ENCODE results near the gene EYS.

The EYS gene

DNA sequence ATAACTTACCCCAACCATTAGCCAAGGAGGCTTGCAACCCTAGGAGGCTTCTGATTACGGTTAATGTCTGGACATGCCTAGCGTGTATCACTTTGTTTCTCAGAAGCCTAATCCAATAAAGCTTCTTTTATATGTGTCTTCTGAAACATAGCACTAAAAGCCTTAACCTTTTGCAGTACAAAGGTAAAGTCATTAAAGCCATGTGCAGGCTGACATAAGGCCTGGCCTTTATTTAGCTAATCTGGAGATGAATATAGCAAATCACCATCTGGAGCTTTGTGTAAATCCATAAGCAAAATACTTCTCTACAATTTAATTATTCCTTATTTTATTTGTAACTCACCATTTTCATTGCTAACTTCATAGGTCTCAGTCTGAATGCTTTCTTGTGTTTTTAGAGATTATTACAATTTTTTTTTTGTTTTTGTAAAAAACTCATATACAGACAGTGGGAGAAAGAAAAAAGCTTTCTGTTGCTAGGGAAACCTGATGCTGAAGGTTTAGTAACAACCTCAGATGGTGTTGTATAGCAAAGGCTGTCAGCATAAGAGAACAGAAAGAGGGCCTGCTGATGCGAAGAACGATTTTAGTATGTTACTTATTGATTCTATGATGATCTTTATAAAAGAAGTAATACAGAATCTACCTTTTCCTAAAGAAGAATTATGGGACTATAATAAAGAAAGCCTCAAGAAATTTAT is at the start of gene EYS:
Gene EYS, minus strand, starts transcription at position 101 of the 701 bp plus-strand sequence. CDS start 211,816 bp downstream, outside the sequence.
- DNase-seq = peak; percentile 14 to 69

DNA sequence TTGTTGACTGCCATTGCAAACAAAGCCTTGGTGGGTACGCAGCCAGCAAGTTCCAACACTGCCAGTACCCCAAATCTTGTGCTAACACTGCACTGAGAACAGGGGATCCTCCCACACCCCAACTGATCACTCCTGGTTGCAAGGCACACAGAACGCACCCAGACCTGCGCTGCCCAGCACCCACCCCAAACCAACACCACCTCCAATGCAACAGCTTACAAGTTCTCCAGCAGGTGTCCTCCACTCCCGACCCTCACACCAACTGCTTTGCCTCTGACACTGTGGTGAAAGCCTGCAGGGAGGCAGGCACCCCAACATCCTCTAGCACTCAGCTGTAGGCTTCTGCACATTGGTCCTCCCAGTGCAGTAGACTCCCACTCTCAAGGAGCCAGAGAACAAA is 39.3 kb upstream of the EYS start:
- no peak for DNase-seq

DNA sequence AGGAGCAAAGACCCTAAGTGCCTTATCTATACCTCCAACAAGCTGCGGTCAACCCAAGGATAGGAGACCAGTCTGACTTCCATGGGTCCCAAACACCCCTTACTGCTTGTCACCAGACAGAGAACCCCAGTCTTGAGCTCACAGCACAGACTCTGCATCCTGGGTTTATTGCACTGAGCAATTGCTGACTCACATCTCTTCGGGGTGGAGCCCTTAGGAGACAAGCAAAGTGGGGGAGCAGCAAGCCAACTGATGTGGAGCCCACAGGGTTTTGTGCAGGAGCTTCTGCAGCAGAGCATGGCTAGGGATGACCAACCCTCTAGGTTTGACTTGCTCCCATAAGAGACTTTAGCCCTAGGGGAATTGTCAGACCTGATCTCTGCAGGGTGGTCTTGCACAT is 38.6 kb upstream of the EYS start:
- no peak for DNase-seq

DNA sequence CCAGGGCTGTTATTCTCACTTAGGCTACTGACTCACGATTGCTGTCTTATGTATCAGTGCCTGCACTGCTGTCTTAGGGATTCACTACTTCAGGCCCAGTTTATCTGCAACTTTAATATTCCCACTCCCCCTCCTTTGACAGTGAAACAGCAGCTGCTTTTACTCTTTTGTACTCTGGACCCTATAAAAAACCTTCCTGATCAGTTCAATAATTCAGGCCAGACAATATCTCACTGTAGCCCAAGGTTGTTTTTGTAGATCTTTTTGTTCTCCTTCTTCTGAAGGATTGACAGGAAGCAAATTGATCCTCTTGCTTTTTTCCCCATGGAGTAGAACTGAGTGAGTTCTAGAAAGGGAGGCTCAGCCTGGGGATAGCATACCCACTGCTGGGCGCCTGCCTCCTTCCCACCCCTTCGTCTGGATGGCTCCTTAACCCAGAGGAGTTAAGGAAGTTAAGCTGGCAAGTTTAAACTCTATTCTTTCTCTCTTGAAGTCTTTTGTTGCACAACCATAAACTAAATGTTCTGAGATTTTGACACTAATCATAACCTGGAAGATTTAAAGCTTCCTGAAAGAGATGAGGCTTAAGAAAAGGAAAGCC is 22.0 kb upstream of the EYS start:
- no peak for DNase-seq

DNA sequence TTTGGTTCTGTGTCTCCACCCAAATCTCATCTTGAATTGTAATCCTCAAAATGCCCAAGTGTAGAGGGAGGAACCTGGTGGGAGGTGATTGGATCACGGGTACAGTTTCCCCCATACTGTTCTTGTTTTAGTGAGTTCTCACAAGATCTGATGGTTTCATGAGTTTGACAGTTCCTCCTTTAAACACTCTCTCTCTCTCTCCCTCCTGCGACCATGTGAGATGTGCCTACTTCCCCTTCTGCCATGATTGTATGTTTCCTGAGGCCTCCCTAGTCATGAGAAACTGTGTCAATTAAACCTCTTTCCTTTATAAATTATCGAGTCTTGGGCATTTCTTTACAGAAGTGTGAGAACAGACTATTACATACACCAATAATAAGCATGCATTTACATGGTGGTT is 12.1 kb upstream of the EYS start:
- no peak for DNase-seq

DNA sequence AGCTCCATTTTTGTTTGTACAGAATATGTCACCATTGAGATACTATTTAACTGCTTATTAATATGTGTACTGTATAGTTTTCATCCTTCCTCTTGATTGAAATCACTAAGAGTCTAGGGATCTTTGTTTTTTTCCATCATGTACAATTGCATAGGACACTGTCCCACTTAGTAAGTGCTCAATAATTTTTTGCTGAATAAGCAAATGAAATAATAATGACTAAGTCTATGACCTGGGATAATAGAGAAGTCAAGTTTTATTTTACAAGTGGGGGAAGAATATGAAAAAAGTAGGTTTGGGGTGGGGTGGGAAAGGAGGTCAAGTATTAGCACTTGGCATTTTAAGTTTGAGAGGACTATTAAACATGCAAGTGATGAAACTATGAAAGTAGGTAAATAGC is 4.5 kb upstream of the EYS start:
- no peak for DNase-seq

DNA sequence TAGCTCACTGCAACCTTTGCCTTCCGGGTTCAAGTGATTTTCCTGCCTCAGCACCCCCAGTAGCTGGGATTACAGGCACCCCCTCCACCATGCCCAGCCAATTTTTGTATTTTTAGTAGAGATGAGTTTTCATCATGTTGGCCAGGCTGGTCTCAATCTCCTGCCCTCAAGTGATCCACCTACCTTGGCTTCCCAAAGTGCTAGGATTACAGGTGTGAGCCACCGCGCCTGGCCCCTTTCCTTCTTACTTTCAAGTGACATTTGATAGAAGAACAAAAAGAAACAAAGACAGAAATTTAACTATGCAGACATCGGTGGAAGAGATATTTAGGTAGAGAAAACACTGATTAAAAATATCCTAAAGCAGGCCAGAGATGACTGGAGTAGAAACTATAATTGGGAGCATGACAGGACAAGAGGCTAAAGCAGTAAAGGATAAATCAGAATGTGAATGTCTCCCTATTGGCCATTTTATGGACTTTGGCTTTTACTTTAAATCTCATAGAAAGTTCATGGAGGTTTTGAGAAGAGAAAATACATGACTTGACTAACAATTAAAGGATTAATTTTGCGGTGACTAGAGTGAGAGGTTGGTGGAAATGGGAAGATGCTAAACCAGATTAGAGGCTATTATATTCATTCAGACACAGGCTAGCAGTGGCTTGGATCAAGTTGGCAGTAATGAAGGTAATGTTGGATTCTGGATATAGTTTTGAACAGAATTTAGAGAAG is 2.2 kb upstream of the EYS start:
- DNase-seq = no peak

DNA sequence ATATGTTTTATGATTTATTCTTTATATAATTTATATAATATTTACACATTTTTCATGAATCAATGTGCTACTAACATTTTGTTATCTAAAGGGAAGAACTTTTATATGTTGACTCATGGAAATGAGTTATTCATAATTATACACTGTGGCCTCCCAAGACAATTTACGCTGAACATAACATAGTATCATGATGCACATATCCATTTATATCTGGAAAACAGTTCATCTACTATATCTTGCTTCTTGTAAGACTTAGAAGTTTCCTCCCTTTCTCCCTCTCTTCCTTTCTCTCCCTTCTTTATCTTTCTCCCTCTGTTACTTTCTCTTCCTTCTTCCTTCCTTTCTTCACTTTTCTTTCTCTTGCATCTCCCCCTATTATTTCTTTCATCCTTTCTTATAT is 1.1 kb upstream of the EYS start:
- no peak for DNase-seq

DNA sequence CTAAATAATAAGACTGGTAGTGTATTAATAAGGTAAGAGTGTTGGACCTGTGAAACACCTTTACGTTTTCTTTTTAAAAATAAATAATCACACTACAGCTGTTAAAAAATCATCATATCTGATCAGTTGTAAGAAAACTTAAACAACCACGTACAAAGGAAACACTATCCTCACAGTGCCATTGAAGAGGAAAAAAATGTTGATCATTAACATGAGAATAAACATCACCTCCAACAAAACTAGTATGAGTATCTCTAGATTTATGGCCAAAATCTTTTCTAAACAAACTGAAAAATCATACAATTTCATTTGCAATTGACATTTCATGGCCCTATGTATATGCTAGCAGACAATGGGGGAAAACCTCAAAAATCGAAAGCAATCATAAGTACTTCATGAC is 590 bp downstream of the EYS start:
- DNase-seq = no peak

DNA sequence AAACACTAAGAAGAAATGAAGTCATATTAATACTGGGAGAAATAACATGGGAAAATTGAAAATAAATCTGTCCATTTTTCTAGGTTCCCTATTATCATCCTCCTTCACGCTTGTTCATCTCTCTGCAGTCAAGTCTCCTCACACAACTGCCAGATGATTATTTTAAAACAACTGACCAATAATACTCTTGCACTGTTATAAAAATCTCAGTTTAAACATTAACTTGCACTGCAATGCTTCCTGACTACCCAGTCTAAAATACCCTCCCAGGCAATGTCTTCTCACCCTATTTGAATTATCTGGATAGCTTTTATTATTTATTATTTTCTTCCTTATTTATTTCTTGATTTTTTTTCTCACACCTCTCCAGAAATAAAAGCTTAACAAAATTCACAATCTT is 5.7 kb downstream of the EYS start:
- no peak for DNase-seq

DNA sequence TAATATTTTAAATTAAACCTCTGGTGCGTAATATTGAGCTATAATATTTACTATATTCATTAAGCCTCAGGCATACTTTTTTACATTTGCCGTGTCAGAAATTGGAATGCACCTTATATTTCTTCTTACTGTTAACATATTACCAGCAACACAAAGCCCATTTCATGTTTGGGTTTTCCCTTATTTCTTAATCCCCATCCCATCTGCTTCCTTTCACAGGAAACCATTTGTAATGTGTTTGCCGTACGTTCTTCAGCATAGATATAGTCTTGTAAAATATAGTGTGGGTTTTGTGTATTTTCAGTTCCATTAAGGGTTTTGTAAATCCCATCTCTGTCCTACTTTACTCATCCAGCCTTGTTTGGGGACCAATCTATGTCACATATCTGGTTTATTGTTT is 6.5 kb downstream of the EYS start:
- no peak for DNase-seq

DNA sequence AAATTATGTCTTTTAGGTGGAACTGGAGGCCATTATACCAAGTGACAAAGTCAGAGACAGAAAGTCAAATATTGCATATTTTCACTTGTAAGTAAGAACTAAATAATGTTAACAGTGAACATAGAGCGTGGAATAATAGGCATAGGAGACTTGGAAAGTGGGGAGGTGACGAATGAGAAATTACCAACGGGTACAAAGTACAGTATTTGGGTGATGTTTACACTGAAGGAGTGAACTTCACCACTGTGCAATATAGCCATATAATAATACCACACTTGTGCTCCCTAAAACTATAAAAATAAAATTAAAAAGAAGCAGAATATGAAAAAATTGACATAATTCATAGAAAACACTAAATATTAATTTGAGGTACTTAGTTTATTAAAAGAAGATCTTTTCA is 14.9 kb downstream of the EYS start:
- no peak for DNase-seq

DNA sequence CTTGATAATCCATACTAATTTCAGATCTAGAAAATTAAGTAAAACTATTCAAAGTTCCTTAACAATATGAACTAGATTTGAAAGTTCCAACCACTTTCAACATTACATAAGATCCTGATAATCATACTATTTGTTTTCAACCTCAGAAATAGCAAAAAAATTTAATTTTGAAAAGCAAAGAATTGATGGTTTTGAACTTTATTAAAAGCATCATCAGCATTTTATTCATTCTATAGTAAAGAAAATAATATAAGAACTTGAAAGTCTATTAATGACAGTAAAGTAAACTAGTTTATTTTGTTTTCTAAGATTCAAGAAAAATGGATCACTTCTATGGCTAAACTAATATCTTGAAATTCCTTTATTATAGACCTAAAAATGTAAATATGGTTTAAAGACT is 26.8 kb downstream of the EYS start:
- DNase-seq = no peak

DNA sequence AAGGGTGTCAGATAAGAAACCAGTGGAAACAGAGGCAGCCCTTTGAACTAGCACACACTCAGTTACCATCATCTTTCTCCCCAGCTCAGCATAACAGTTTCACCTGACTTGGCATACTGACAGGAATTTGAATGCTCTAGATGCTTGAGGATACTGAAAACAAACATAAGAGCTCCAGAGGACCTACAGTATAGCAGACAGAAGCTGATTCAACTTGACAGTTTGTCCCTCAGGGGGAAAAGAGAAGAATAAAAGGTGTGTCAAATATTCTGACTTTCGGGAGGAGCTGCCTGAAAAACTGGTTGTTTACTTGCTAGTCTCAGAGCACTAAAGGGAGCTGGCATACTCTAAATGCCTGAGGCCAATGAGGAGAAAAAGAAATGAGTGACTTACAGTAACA is 35.1 kb downstream of the EYS start:
- no peak for DNase-seq

DNA sequence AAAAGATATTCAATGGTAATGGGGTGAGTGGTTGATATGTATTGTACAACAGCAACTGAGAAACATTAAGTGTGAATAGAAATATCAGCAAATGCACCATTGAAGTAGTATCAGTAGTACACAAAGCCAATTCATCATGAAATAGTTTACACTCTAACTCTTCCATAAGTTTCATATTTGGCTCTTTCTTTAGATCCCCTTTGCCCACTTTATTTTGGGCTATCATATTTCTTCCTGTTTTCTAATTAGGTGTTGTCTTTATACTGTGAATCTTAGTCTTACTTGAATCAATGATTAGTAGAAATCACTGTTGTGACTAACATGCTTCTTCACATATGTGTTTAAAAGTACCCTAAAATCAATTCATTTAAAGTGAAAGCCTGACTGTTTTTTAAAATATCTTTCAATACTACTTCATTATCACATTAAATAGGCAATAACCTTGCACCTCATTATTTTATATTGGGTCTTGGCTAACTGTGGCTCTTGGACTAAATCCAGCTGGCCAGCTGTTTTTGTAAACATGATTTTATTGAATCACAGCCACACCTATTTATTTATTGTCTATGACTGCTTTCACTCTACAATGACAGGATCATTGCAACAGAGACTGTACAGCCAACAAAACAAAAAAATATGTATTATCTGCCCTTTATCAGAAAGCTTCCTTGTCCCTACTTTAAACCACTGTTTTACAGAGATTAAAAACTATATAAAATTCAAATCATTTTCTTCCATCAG is 38.9 kb downstream of the EYS start:
- DNase-seq = peak in 1 of 2 experiments; percentile 32

DNA sequence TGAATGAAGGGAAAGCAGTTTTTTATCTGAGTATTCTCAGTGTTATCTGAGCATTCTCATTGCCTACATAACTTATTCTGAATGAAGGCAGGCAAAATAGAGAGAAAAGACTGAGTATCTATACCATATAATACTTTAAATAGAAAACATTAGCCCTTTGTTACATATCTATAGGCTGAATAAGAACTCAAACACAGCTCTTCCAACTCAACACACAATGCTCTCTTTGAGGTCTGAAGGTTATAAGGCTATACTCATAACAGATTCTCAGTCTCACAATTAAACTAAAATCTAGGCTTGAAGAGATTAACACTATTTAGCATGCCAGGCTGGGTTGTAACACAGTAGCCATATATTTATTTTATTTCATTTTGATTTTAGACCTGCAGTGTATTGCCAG is 56.9 kb downstream of the EYS start:
- DNase-seq = no peak

DNA sequence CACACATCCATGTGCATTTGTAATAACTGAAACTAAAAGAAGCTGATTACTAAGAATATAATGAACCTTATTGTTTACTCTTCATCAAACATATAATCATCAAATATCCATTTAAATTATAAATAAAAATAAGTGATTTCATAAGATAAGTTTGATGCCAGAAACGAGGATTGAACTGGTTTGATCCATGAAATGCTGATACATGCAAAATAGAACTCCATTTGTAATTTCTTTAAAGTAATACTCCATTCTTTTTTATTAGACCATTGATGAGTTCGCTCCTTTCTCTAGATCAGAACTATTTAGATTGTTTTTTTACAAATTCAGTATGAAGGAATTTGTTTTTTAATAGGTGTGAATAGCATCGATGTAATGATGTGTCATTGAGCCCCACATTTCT is 57.6 kb downstream of the EYS start:
- DNase-seq = no peak

DNA sequence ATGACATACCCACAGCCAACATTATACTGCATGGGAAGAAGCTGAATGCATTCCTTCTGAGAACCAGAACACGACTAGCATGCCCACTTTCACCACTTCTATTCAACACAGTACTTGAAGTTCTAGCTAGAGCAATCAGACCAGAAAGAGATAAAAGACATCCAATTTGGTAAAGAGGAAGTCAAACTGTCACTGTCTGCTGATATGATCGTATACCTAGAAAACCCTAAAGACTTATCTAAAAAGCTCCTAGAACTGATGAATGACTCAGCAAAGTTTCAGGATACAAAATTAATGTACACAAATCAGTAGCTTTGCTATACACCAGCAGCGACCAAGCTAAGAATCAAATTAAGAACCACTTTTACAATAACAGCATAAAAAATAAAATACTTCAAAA is 60.5 kb downstream of the EYS start:
- DNase-seq = no peak

DNA sequence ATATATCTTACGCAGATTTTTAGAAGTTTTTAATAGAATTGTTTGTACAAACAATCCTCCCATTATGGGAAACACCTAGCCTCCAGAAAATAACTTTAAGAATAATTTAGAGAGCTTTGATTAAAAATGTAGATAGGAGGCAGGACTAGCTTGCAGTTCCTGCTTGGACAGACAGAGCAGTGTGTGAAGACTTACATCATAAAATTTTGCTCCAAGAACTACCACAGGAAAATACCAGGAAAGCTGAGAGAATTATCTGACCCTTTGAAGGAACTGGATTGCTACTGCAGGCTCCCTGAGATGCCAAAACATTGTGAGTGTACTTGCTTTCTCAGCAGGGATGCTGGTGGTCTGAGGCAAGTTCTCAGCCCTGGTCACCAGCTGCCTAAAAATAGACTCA is 64.2 kb downstream of the EYS start:
- DNase-seq = no peak

DNA sequence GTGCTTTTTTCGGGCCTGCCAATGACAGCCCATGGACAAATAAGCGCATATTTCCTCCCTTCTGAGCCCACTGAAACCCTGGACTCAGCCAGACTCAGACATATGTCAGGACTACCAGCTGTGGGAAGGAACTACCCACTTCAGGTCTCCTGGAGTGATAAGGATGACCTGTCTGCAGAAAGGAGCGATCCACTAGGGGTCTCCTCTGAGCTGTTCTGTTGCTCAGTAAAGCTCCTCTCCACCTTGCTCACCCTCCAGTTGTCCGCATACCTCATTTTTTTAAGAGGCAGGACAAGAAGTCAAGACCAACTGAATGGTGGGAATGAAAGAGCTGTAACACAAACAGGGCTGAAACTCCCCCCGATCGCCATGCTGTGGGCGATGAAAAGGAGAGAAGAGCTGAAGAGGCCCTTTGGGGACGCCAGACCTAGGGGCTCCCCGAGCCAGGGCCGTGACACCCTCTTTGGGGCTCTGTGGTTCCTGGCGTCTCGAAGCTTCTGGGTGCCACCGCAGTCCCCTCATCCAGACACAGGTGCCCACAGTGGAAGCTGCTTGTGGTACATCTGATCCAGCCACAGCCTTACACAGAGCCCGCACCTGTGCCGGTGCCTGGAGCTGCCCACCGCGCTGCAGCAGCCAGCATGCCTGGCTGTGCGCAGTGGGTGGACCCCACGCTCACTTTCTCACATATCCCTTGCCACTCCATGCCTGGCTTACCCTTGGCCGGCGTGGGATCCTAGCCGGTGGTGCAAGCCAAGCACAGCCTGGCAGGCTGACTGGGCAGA is 68.8 kb downstream of the EYS start:
- DNase-seq = no peak

DNA sequence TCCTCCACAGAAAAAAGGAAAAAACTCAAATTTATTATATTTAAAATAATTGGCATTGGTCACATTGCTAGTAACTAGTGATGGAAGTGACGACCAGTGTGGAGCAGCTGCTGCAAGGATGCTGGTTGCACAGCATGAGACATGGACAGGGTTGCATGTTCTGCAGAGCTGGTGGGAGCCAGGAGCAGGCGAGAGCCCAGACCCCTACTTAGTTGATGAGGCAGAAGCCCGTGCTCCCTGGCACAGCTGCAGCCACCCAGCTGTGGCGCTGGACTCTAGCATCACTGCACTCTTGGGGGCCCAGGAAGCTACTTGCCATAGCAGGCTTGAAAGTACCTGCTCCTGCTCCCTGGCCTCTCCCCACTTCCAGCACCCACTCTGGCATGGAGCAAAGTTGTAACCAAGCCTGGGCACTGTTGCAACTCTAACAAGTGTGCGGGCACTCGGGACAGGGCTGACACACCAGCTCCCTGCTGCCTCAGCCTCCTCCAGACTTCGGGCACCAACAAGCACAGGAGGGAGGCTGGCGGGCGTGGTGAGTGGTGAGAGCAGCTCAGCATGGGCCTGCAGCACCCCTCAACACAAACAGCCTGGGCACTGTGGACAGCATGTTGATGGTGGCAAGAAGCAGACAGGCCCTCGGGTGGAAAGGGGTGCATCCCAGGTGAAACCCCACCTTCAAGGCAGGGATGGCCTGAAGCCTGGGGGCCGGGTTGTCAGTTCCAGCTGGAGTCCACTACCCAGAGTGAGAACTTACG is 69.6 kb downstream of the EYS start:
- no peak for DNase-seq

DNA sequence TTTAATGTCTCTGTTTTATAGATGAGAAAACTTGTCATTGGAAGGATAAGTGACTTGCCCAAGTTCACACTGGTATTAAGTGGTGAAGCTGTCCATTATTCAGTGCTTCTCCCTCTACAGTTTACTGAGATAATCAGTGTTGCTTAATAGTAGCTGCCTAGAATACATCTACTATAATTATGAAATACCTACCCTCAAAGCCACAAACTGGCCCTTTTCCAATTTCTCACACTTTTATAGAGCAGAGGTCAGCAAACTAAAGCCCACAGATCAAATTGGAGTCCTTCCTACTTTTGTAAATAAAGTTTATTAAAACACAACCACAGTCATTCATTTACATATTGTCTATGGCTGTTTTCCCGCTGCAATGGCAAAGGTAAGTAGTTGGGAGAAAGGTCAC is 73.5 kb downstream of the EYS start:
- no peak for DNase-seq

Data from NCI-H2081 (cell line).